ENCODE measurements around the gene ASB13. TPM values are rescaled to one million over a fixed set of nuclear protein-coding genes. Genes with fewer than 3 reads are reported as not detected.

Gene ASB13
- total RNA-seq, 1 experiment from 2014 or later: 13.8 TPM

- Histone ChIP-seq H3K9ac (ENCODE audit: extremely low read depth, insufficient read length, low read length) (peak overlapping the region; percentile 30), H2AFZ (ENCODE audit: low read length) (no peak overlapping the region)
- WGBS (ENCODE audit: extremely low coverage, insufficient read length, low lambda C conversion rate): no CpG with 5 or more reads among the region's 15 CpGs
Observed at GRCh38 chr10:5666841-5667630, 641 bp upstream of the ASB13 start.

More at GRCh38 chr10:5666841-5667630, 641 bp upstream of the ASB13 start:
- Histone ChIP-seq H4K5ac (ENCODE audit: insufficient read length, low read depth, low read length) (no peak overlapping the region), H2BK5ac (ENCODE audit: insufficient read length, low read length) (no peak overlapping the region), H2BK12ac (ENCODE audit: insufficient read length, low read depth, low read length) (no peak overlapping the region), H3K56ac (ENCODE audit: insufficient read length, low read depth, low read length) (no peak overlapping the region), H3K27me3 (ENCODE audit: insufficient read depth, low read length) (no peaks in the 10 kb centered on the region), H3K14ac (ENCODE audit: insufficient read depth, low read length) (no peak overlapping the region), H3T11ph (ENCODE audit: low read length) (no peak overlapping the region), H3K9me3 (ENCODE audit: control insufficient read depth, low read depth, low read length) (no peaks in the 10 kb centered on the region), H4K20me1 (ENCODE audit: control insufficient read depth, insufficient read depth, insufficient read length) (no peaks in the 10 kb centered on the region), H4K8ac (replicated peaks; ENCODE audit: insufficient read length, low read depth, low read length) (no peak overlapping the region), H2BK15ac (ENCODE audit: low read depth, low read length) (no peak overlapping the region), H2BK120ac (ENCODE audit: low read depth, low read length, poor library complexity, severe bottlenecking) (no peak overlapping the region), H3K23ac (ENCODE audit: insufficient read length, low read depth, low read length) (no peak overlapping the region), H2AK5ac (ENCODE audit: insufficient read length, low read length) (no peak overlapping the region), H3K79me1 (ENCODE audit: insufficient read depth, low read depth, low read length, poor library complexity, severe bottlenecking) (no peaks in the 10 kb centered on the region), H3K79me2 (ENCODE audit: insufficient read depth, low read length) (no peaks in the 10 kb centered on the region), H2BK20ac (ENCODE audit: low read depth, low read length, poor library complexity, severe bottlenecking) (no peak overlapping the region), H4K91ac (ENCODE audit: insufficient read length, low read depth, low read length) (no peak overlapping the region), H3K4me2 (ENCODE audit: insufficient read depth, insufficient read length, low read length) (peak overlapping the region; percentile 91), H3K4ac (ENCODE audit: low read depth, low read length) (no peak overlapping the region), H3K23me2 (ENCODE audit: insufficient read length, low read depth, low read length, poor library complexity, severe bottlenecking) (peaks cover 4% of the 10 kb centered on the region), H3K18ac (ENCODE audit: insufficient read length, low read depth, low read length) (no peak overlapping the region), H3K27ac (ENCODE audit: insufficient read length, low read depth, low read length) (no peak overlapping the region), H3K4me1 (ENCODE audit: insufficient read depth, low read length) (peaks cover 10% of the 10 kb centered on the region; the same call in 1 of the 2 replicates)
- no peak for TF ChIP-seq CTCF (conservative IDR thresholded peaks at IDR 0.05)
- Mint-ChIP-seq H3K27ac (no peak overlapping the region), H3K4me1 (peaks cover 29 to 34% of the 10 kb centered on the region in 2 experiments), H3K9me3 (no peaks in the 10 kb centered on the region), H3K4me3 (peak overlapping the region; percentile 79 to 95), H3K27me3 (ENCODE audit: low read depth) (peaks cover 11% of the 10 kb centered on the region), H3K36me3 (ENCODE audit: insufficient read depth in 1 of 3, low read depth in 3 of 3) (no peaks in the 10 kb centered on the region; a peak in 1 of 7 replicates)
- no peak for DNase-seq
